KMS-11 (cell line): ENCODE data around the gene KIF16B.
"Not testable (repeated sequence)": the region's sequence is repeated elsewhere in the genome, so short reads cannot be mapped to it uniquely, and the experiment has no call there.

Experiments
- H2AFZ ChIP-seq: fragments of 200-600 bp; sonication (generic); 2 replicates; pipeline ENCODE4 v1.6.1; 2016; ENCODE audit warnings: antibody characterized with exemption, mixed run types, low read depth
- H3K27ac ChIP-seq: fragments of 200-600 bp; sonication (generic); 2 replicates; pipeline ENCODE4 v1.6.1; 2016; ENCODE audit warnings: mild to moderate bottlenecking, mixed run types
- H3K27me3 ChIP-seq: fragments of 200-600 bp; sonication (generic); 2 replicates; pipeline ENCODE4 v1.6.1; 2017; ENCODE audit warnings: mild to moderate bottlenecking, low read depth, mixed run types, moderate library complexity; ENCODE audit not compliant: insufficient read depth
- H3K36me3 ChIP-seq: fragments of 200-600 bp; sonication (generic); 2 replicates; pipeline ENCODE4 v1.6.1; 2017; ENCODE audit warnings: mild to moderate bottlenecking, mixed run types; ENCODE audit not compliant: insufficient read depth
- H3K4me1 ChIP-seq: fragments of 200-600 bp; sonication (generic); 2 replicates; pipeline ENCODE4 v1.6.1; 2016; ENCODE audit warnings: mild to moderate bottlenecking, low read depth, mixed run types; ENCODE audit not compliant: poor library complexity, severe bottlenecking
- H3K4me2 ChIP-seq: fragments of 200-600 bp; sonication (generic); 2 replicates; pipeline ENCODE4 v1.7.0; 2016; ENCODE audit warnings: mild to moderate bottlenecking, mixed run types
- H3K4me3 ChIP-seq: fragments of 200-600 bp; sonication (generic); IDR thresholded peaks from 2 replicates; pipeline ENCODE4 v1.6.1; 2017; ENCODE audit warnings: low read depth, low read length, mixed read lengths; ENCODE audit not compliant: insufficient read depth
- H3K79me2 ChIP-seq: fragments of 200-600 bp; sonication (generic); 2 replicates; pipeline ENCODE4 v1.6.1; 2016; ENCODE audit warnings: low read depth, mixed run types; ENCODE audit not compliant: insufficient read depth
- H3K9ac ChIP-seq: fragments of 200-600 bp; sonication (generic); 2 replicates; pipeline ENCODE4 v1.6.1; 2016; ENCODE audit warnings: mild to moderate bottlenecking, mixed run types
- H4K20me1 ChIP-seq: fragments of 200-600 bp; sonication (generic); 2 replicates; pipeline ENCODE4 v1.6.1; 2016; ENCODE audit warnings: mild to moderate bottlenecking, mixed run types; ENCODE audit not compliant: insufficient read depth
- CTCF ChIP-seq: fragments of 200-600 bp; sonication (generic); conservative IDR thresholded peaks from 2 replicates; pipeline ENCODE4 v1.6.1; 2017; ENCODE audit warnings: low read depth, mild to moderate bottlenecking, antibody characterized with exemption, low read length, moderate library complexity, mixed read lengths

KIF16B gene

GRCh38 chr20:16445482-16445881 lies 127.8 kb downstream of the KIF16B start:
- no peaks in the 10 kb centered on the region for H3K79me2 ChIP-seq
- no peak for TF ChIP-seq CTCF
- no peaks in the 10 kb centered on the region for H3K4me1 ChIP-seq
- H3K4me3 ChIP-seq, result no peak overlapping the region
- H3K36me3 ChIP-seq, result no peaks in the 10 kb centered on the region
- no peak overlapping the region for H3K9ac ChIP-seq
- no peak overlapping the region for H3K4me2 ChIP-seq
- no peaks in the 10 kb centered on the region for H4K20me1 ChIP-seq
- no peaks in the 10 kb centered on the region for H3K27me3 ChIP-seq
- H3K27ac ChIP-seq, result no peak overlapping the region
- H2AFZ ChIP-seq, result no peak overlapping the region

- H3K4me3 ChIP-seq, result no peak overlapping the region
- H3K27ac ChIP-seq, result no peak overlapping the region
Observed at GRCh38 chr20:16444057-16444777, 129.0 kb downstream of the KIF16B start.

GRCh38 chr20:16441546-16442164 lies 131.6 kb downstream of the KIF16B start:
- Histone ChIP-seq H3K27ac (no peak overlapping the region), H3K36me3 (no peaks in the 10 kb centered on the region), H4K20me1 (no peaks in the 10 kb centered on the region)

More at GRCh38 chr20:16444057-16444777, 129.0 kb downstream of the KIF16B start:
- Histone ChIP-seq H2AFZ (no peak overlapping the region), H3K4me1 (no peaks in the 10 kb centered on the region), H4K20me1 (no peaks in the 10 kb centered on the region), H3K36me3 (no peaks in the 10 kb centered on the region), H3K9ac (no peak overlapping the region), H3K79me2 (no peaks in the 10 kb centered on the region), H3K27me3 (no peaks in the 10 kb centered on the region), H3K4me2 (no peak overlapping the region)
- TF ChIP-seq CTCF, result no peak

GRCh38 chr20:16440686-16441085 lies 132.6 kb downstream of the KIF16B start:
- Histone ChIP-seq H3K4me1 (no peaks in the 10 kb centered on the region), H3K36me3 (no peaks in the 10 kb centered on the region), H4K20me1 (no peaks in the 10 kb centered on the region), H3K9ac (no peak overlapping the region), H3K27me3 (no peaks in the 10 kb centered on the region), H2AFZ (no peak overlapping the region), H3K79me2 (no peaks in the 10 kb centered on the region), H3K27ac (no peak overlapping the region), H3K4me2 (no peak overlapping the region), H3K4me3 (no peak overlapping the region)
- TF ChIP-seq CTCF, result no peak

More at GRCh38 chr20:16441546-16442164, 131.6 kb downstream of the KIF16B start:
- Histone ChIP-seq H3K4me2 (no peak overlapping the region), H3K4me3 (no peak overlapping the region), H3K79me2 (no peaks in the 10 kb centered on the region), H3K4me1 (no peaks in the 10 kb centered on the region), H3K9ac (no peak overlapping the region), H3K27me3 (no peaks in the 10 kb centered on the region), H2AFZ (no peak overlapping the region)
- no peak for TF ChIP-seq CTCF

GRCh38 chr20:16439540-16439939 lies 133.7 kb downstream of the KIF16B start:
- not testable (repeated sequence) for H4K20me1 ChIP-seq, H3K79me2 ChIP-seq, H3K4me1 ChIP-seq, H3K36me3 ChIP-seq, H3K4me2 ChIP-seq, H3K27me3 ChIP-seq, H3K4me3 ChIP-seq, H3K9ac ChIP-seq, H3K27ac ChIP-seq, H2AFZ ChIP-seq
